Progenitor cell of endocrine pancreas (in vitro differentiated cells): ENCODE measurements around the gene RXRA. TPM values are rescaled to one million over a fixed set of nuclear protein-coding genes. Genes with fewer than 3 reads are reported as not detected.

Experiments
- DNase-seq: peaks from one replicate; pipeline ENCODE4 v3.0.0; 2021; ENCODE audit warnings: low spot score; ENCODE audit not compliant: unreplicated experiment
- H3K27ac Mint-ChIP-seq: 2 replicates; pipeline ENCODE4 v1.8.0; 2021; ENCODE audit warnings: mild to moderate bottlenecking, moderate library complexity, mixed read lengths
- H3K27me3 Mint-ChIP-seq: 2 replicates; pipeline ENCODE4 v1.8.0; 2021; ENCODE audit warnings: mixed read lengths
- H3K36me3 Mint-ChIP-seq: 2 replicates; pipeline ENCODE4 v1.8.0; 2022; ENCODE audit warnings: mixed read lengths; ENCODE audit not compliant: insufficient read depth
- H3K4me1 Mint-ChIP-seq: 2 replicates; pipeline ENCODE4 v1.8.0; 2021; ENCODE audit warnings: low read depth, mixed read lengths
- H3K4me3 Mint-ChIP-seq: 2 replicates; pipeline ENCODE4 v1.8.0; 2021; ENCODE audit warnings: low read depth, mild to moderate bottlenecking, moderate library complexity, mixed read lengths
- H3K9me3 Mint-ChIP-seq: 2 replicates; pipeline ENCODE4 v1.8.0; 2021; ENCODE audit warnings: low read depth, mixed read lengths
- CTCF ChIP-seq: fragments of 200-600 bp; sonication (generic); IDR thresholded peaks from one replicate; pipeline ENCODE4 v1.5.0; 2021; ENCODE audit warnings: antibody characterized with exemption, mild to moderate bottlenecking; ENCODE audit not compliant: unreplicated experiment
- total RNA-seq: library from RNA; stranded (reverse); gene quantifications from 2 replicates; pipeline ENCODE4 v1.2.1, GENCODE V29; 2021

The RXRA gene
- total RNA-seq, 1 donor from 2014 or later = 64.8 TPM

GRCh38 chr9:134428559-134428958 lies 102.3 kb downstream of the RXRA start:
- no peak for DNase-seq
- TF ChIP-seq CTCF = no peak
- Mint-ChIP-seq H3K27me3 (no peaks in the 10 kb centered on the region), H3K36me3 (no peaks in the 10 kb centered on the region), H3K9me3 (no peaks in the 10 kb centered on the region), H3K4me1 (no peaks in the 10 kb centered on the region), H3K27ac (no peak overlapping the region), H3K4me3 (no peak overlapping the region)

GRCh38 chr9:134429007-134429406 lies 102.8 kb downstream of the RXRA start:
- Mint-ChIP-seq H3K4me1 (no peaks in the 10 kb centered on the region), H3K9me3 (no peaks in the 10 kb centered on the region), H3K36me3 (no peaks in the 10 kb centered on the region), H3K27me3 (no peaks in the 10 kb centered on the region), H3K4me3 (no peak overlapping the region), H3K27ac (no peak overlapping the region)
- TF ChIP-seq CTCF = no peak
- no peak for DNase-seq

GRCh38 chr9:134429481-134429880 lies 103.2 kb downstream of the RXRA start:
- Mint-ChIP-seq H3K36me3 (no peaks in the 10 kb centered on the region), H3K4me3 (no peak overlapping the region), H3K4me1 (no peaks in the 10 kb centered on the region), H3K27ac (no peak overlapping the region), H3K9me3 (no peaks in the 10 kb centered on the region), H3K27me3 (no peaks in the 10 kb centered on the region)
- DNase-seq = no peak
- no peak for TF ChIP-seq CTCF

GRCh38 chr9:134431095-134431494 lies 104.8 kb downstream of the RXRA start:
- H3K4me3 Mint-ChIP-seq = no peak overlapping the region
- peaks cover under 1% of the 10 kb centered on the region for H3K36me3 Mint-ChIP-seq

GRCh38 chr9:134431626-134432025 lies 105.4 kb downstream of the RXRA start:
- no peak for TF ChIP-seq CTCF

More at GRCh38 chr9:134431095-134431494, 104.8 kb downstream of the RXRA start:
- no peak for DNase-seq
- Mint-ChIP-seq H3K27me3 (no peaks in the 10 kb centered on the region), H3K9me3 (no peaks in the 10 kb centered on the region), H3K27ac (no peak overlapping the region), H3K4me1 (peaks cover 9% of the 10 kb centered on the region)
- TF ChIP-seq CTCF = no peak

More at GRCh38 chr9:134431626-134432025, 105.4 kb downstream of the RXRA start:
- Mint-ChIP-seq H3K9me3 (no peaks in the 10 kb centered on the region), H3K27ac (no peak overlapping the region), H3K36me3 (peaks cover 2% of the 10 kb centered on the region), H3K4me3 (no peak overlapping the region), H3K27me3 (no peaks in the 10 kb centered on the region), H3K4me1 (peaks cover 9% of the 10 kb centered on the region)
- no peak for DNase-seq
